HepG2 (cell line): ENCODE data around the gene GSTP1.
"Not testable (repeated sequence)": the region's sequence is repeated elsewhere in the genome, so short reads cannot be mapped to it uniquely, and the experiment has no call there.

ENCODE experiments used
- EZH2 ChIP-seq: conservative IDR thresholded peaks from 2 replicates; pipeline ENCODE4 v1.6.1; 2012; ENCODE audit warnings: mild to moderate bottlenecking, low read depth, low read length, moderate library complexity
- TF ChIP-seq, protein P1 (sequence below): sonication (generic); formaldehyde crosslinking; IDR thresholded peaks from 2 replicates; pipeline ENCODE4 v1.5.0; 2020; ENCODE audit warnings: mild to moderate bottlenecking, missing genetic modification reagents, moderate library complexity

- TF ChIP-seq, protein P1, sequence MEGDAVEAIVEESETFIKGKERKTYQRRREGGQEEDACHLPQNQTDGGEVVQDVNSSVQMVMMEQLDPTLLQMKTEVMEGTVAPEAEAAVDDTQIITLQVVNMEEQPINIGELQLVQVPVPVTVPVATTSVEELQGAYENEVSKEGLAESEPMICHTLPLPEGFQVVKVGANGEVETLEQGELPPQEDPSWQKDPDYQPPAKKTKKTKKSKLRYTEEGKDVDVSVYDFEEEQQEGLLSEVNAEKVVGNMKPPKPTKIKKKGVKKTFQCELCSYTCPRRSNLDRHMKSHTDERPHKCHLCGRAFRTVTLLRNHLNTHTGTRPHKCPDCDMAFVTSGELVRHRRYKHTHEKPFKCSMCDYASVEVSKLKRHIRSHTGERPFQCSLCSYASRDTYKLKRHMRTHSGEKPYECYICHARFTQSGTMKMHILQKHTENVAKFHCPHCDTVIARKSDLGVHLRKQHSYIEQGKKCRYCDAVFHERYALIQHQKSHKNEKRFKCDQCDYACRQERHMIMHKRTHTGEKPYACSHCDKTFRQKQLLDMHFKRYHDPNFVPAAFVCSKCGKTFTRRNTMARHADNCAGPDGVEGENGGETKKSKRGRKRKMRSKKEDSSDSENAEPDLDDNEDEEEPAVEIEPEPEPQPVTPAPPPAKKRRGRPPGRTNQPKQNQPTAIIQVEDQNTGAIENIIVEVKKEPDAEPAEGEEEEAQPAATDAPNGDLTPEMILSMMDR (CRISPR knock-in tag) = not testable (repeated sequence)
- TF ChIP-seq EZH2 = not testable (repeated sequence)
These were observed 13.8 kb downstream of the GSTP1 start for GRCh38 chr11:67597458-67597857.
